Activated naive CD4-positive, alpha-beta T cell treated with anti-CD3 and anti-CD28 coated beads for 36 hours (primary cell): ENCODE measurements around the gene UBE3D. TPM values are rescaled to one million over a fixed set of nuclear protein-coding genes. Genes with fewer than 3 reads are reported as not detected.
"Not testable (repeated sequence)": the region's sequence is repeated elsewhere in the genome, so short reads cannot be mapped to it uniquely, and the experiment has no call there.

Experiments used
- CTCF ChIA-PET: fragments of 350-600 bp; sonication (Branson Sonifier 250); formaldehyde crosslinking; loops from one replicate; lab custom pipeline; 2021; ENCODE audit warnings: antibody characterized with exemption; lab: Charles Lee
- DNase-seq: peaks from one replicate; pipeline ENCODE4 v3.0.0-alpha.2; 2020
- H3K27ac Mint-ChIP-seq: one replicate; pipeline ENCODE4 v1.8.0; 2021; ENCODE audit warnings: mild to moderate bottlenecking, mixed read lengths
- H3K27me3 Mint-ChIP-seq: one replicate; pipeline ENCODE4 v1.8.0; 2021; ENCODE audit warnings: low read depth, mixed read lengths
- H3K36me3 Mint-ChIP-seq: one replicate; pipeline ENCODE4 v1.8.0; 2021; ENCODE audit warnings: low read depth, mixed read lengths
- H3K4me1 Mint-ChIP-seq: one replicate; pipeline ENCODE4 v1.8.0; 2021; ENCODE audit warnings: low read depth, mixed read lengths
- H3K4me3 Mint-ChIP-seq: one replicate; pipeline ENCODE4 v1.8.0; 2021; ENCODE audit warnings: mild to moderate bottlenecking, moderate library complexity, mixed read lengths
- H3K9me3 Mint-ChIP-seq: one replicate; pipeline ENCODE4 v1.8.0; 2021; ENCODE audit warnings: mixed read lengths
- intact Hi-C: fragments of 100-400 bp; cut with micrococcal nuclease; formaldehyde crosslinking; loops from one replicate; pipeline ENCODE4 v1.15.1; 2023
- total RNA-seq, 2 experiments: library from RNA; stranded (reverse); gene quantifications; one replicate each; pipeline ENCODE4 v1.2.3, GENCODE V29; 2021

Gene UBE3D
- total RNA-seq, 2 experiments from 2014 or later = 4.3 to 4.6 TPM

GRCh38 chr6:82872185-82872584, 193.5 kb downstream of the UBE3D start:
- CTCF ChIA-PET = no interaction called here
- intact Hi-C loops = no loop called here
- Mint-ChIP-seq H3K4me3 (no peak overlapping the region), H3K27me3 (no peaks in the 10 kb centered on the region), H3K4me1 (no peaks in the 10 kb centered on the region), H3K27ac (no peak overlapping the region), H3K9me3 (no peaks in the 10 kb centered on the region), H3K36me3 (no peaks in the 10 kb centered on the region)
- DNase-seq = no peak

- no peaks in the 10 kb centered on the region for H3K4me1 Mint-ChIP-seq
- intact Hi-C loops = no loop called here
- H3K27me3 Mint-ChIP-seq = no peaks in the 10 kb centered on the region
- H3K4me3 Mint-ChIP-seq = no peak overlapping the region
- CTCF ChIA-PET = no interaction called here
- no peak overlapping the region for H3K27ac Mint-ChIP-seq
- no peaks in the 10 kb centered on the region for H3K36me3 Mint-ChIP-seq
- DNase-seq = no peak
- no peaks in the 10 kb centered on the region for H3K9me3 Mint-ChIP-seq
Measured at GRCh38 chr6:82870582-82871172, 195.0 kb downstream of the UBE3D start.

GRCh38 chr6:82869493-82869892, 196.1 kb downstream of the UBE3D start:
- Mint-ChIP-seq H3K9me3 (no peaks in the 10 kb centered on the region), H3K27me3 (no peaks in the 10 kb centered on the region), H3K36me3 (no peaks in the 10 kb centered on the region), H3K27ac (no peak overlapping the region), H3K4me3 (no peak overlapping the region), H3K4me1 (no peaks in the 10 kb centered on the region)
- CTCF ChIA-PET = no interaction called here
- no peak for DNase-seq
- intact Hi-C loops = no loop called here

DNA sequence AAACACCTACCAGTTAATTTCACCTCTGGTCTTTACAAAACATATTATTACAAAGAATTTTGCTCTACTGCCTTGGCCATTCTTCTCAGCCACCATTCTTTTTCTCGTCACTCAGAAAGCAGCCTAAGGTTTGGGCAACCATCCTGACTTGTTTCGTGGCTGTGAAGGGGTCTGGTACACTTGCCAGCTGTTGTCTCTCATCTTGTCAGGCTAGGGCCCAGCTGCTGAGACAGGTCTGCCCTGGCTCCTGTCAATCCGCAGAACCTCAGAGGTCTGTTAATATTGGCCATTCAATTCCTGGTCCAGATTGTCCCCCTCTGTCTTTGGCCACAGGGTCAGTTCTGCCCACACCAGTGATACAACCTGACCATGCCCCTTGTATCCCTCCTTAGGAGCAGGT, 197.7 kb downstream of the UBE3D start:
- CTCF ChIA-PET = no interaction called here
- H3K4me3 Mint-ChIP-seq = no peak overlapping the region
- H3K36me3 Mint-ChIP-seq = peaks cover 3% of the 10 kb centered on the region
- intact Hi-C loops = no loop called here
- DNase-seq = no peak
- H3K27ac Mint-ChIP-seq = no peak overlapping the region
- H3K4me1 Mint-ChIP-seq = no peaks in the 10 kb centered on the region
- peaks cover 3% of the 10 kb centered on the region for H3K9me3 Mint-ChIP-seq
- H3K27me3 Mint-ChIP-seq = no peaks in the 10 kb centered on the region

DNA sequence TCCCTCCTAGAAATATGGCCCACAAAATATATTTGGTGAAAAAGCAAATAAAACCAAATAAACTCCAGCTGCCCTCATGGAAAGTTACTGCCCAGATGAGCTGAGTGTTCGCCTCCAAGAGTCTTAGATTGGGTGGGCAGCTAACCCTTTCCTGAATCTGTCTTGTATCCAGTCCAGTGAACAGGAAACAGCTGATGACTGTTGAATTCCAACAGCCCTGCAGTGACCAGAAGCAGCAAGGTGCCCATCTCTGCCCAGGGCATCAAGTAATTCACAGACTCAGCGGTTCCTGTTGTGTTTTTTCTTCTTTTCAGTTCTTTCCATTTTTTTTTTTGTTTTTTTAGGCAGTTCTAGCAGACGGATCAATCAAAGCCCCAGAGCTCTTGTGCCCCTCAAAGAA, 199.2 kb downstream of the UBE3D start:
- H3K4me1 Mint-ChIP-seq = no peaks in the 10 kb centered on the region
- intact Hi-C loops = no loop called here
- no peak overlapping the region for H3K27ac Mint-ChIP-seq
- H3K36me3 Mint-ChIP-seq = peaks cover 3% of the 10 kb centered on the region
- DNase-seq = no peak
- H3K4me3 Mint-ChIP-seq = no peak overlapping the region
- H3K27me3 Mint-ChIP-seq = no peaks in the 10 kb centered on the region
- peaks cover 3% of the 10 kb centered on the region for H3K9me3 Mint-ChIP-seq
- CTCF ChIA-PET = no interaction called here

DNA sequence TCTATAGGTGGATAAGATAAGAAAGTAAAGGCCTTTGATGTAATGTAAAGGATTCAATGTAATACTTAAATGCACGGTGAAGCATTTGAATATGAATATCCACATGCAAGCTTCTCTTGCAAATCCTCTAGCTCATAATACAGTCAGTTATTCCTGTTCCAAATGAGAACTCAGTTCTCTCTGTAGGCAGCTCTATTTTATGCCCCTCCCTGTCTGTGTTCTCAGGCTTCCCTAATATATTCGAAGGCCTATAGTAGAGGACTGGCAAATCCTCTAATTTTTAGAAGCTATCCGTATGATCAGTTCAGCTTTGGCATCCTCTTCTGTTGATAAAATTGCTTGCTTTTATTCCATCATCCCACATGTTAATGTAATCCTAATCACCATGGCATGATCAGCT, 200.2 kb downstream of the UBE3D start:
- H3K4me3 Mint-ChIP-seq = no peak overlapping the region
- H3K27me3 Mint-ChIP-seq = no peaks in the 10 kb centered on the region
- intact Hi-C loops = no loop called here
- no peaks in the 10 kb centered on the region for H3K4me1 Mint-ChIP-seq
- no peak overlapping the region for H3K27ac Mint-ChIP-seq
- H3K36me3 Mint-ChIP-seq = peaks cover 3% of the 10 kb centered on the region
- no peak for DNase-seq
- peaks cover 3% of the 10 kb centered on the region for H3K9me3 Mint-ChIP-seq
- CTCF ChIA-PET = no interaction called here

GRCh38 chr6:82863781-82864180, 201.9 kb downstream of the UBE3D start:
- H3K4me3 Mint-ChIP-seq = no peak overlapping the region
- no peaks in the 10 kb centered on the region for H3K27me3 Mint-ChIP-seq
- intact Hi-C loops = no loop called here
- peaks cover 3% of the 10 kb centered on the region for H3K9me3 Mint-ChIP-seq
- no peaks in the 10 kb centered on the region for H3K4me1 Mint-ChIP-seq
- DNase-seq = no peak
- peaks cover 3% of the 10 kb centered on the region for H3K36me3 Mint-ChIP-seq
- H3K27ac Mint-ChIP-seq = no peak overlapping the region
- CTCF ChIA-PET = no interaction called here

DNA sequence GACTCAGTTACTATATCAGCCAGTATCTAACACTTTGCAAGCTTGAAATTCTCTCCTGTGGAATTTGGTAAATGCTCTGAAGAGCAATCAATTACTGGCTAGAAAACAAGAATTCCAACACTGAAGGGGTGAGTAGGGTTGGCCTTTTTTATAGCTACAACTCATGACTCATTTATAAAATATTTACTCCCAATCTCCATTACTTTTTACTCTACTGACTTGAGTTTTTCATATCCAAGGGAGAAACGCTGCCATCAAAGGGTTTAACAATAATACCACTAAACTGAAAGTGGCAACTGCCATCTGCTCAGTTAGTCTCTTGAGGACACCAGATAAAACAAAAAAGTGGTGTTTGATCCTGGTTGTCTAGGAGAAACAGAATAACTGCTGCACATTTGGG, 203.1 kb downstream of the UBE3D start:
- H3K27ac Mint-ChIP-seq = no peak overlapping the region
- peaks cover 3% of the 10 kb centered on the region for H3K9me3 Mint-ChIP-seq
- H3K4me1 Mint-ChIP-seq = no peaks in the 10 kb centered on the region
- CTCF ChIA-PET = no interaction called here
- H3K36me3 Mint-ChIP-seq = peaks cover 3% of the 10 kb centered on the region
- DNase-seq = no peak
- no peaks in the 10 kb centered on the region for H3K27me3 Mint-ChIP-seq
- H3K4me3 Mint-ChIP-seq = no peak overlapping the region
- intact Hi-C loops = no loop called here

- H3K27ac Mint-ChIP-seq = no peak overlapping the region
- H3K4me3 Mint-ChIP-seq = no peak overlapping the region
- intact Hi-C loops = no loop called here
- DNase-seq = no peak
- CTCF ChIA-PET = no interaction called here
- H3K4me1 Mint-ChIP-seq = no peaks in the 10 kb centered on the region
- H3K9me3 Mint-ChIP-seq = peaks cover 3% of the 10 kb centered on the region
- peaks cover 3% of the 10 kb centered on the region for H3K36me3 Mint-ChIP-seq
- H3K27me3 Mint-ChIP-seq = no peaks in the 10 kb centered on the region
Measured at GRCh38 chr6:82861121-82861520, 204.5 kb downstream of the UBE3D start.

- peaks cover 15% of the 10 kb centered on the region for H3K9me3 Mint-ChIP-seq
- CTCF ChIA-PET, H3K27me3 Mint-ChIP-seq, intact Hi-C loops, H3K27ac Mint-ChIP-seq, H3K4me1 Mint-ChIP-seq, H3K36me3 Mint-ChIP-seq, DNase-seq, H3K4me3 Mint-ChIP-seq: not testable (repeated sequence)
Measured at GRCh38 chr6:82856077-82856476, 209.6 kb downstream of the UBE3D start.

DNA sequence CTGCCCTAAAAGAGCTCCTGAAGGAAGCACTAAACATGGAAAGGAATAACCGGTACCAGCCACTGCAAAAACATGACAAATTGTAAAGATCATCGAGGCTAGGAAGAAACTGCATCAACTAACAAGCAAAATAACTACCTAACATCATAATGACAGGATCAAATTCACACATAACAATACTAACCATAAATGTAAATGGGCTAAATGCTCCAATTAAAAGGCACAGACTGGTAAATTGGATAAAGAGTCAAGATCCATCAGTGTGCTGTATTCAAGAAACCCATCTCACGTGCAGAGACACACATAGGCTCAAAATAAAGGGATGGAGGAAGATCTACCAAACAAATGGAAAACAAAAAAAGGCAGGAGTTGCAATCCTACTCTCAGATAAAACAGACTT, 212.7 kb downstream of the UBE3D start:
- H3K4me1 Mint-ChIP-seq, H3K27ac Mint-ChIP-seq, intact Hi-C loops, CTCF ChIA-PET, H3K36me3 Mint-ChIP-seq, H3K27me3 Mint-ChIP-seq, H3K4me3 Mint-ChIP-seq, DNase-seq: not testable (repeated sequence)
- peaks cover 15% of the 10 kb centered on the region for H3K9me3 Mint-ChIP-seq

- Mint-ChIP-seq H3K4me3 (no peak overlapping the region), H3K27me3 (peaks cover 2% of the 10 kb centered on the region), H3K36me3 (no peaks in the 10 kb centered on the region), H3K9me3 (no peaks in the 10 kb centered on the region), H3K27ac (no peak overlapping the region), H3K4me1 (no peaks in the 10 kb centered on the region)
- no peak for DNase-seq
- CTCF ChIA-PET = interaction anchor here (0.7 kb wide), 1 partner anchor 701 kb away, joined by 3 read pairs; no protein-coding TSS in a partner anchor
- intact Hi-C loops = no loop called here
Measured at GRCh38 chr6:82843291-82843885, 222.3 kb downstream of the UBE3D start.

DNA sequence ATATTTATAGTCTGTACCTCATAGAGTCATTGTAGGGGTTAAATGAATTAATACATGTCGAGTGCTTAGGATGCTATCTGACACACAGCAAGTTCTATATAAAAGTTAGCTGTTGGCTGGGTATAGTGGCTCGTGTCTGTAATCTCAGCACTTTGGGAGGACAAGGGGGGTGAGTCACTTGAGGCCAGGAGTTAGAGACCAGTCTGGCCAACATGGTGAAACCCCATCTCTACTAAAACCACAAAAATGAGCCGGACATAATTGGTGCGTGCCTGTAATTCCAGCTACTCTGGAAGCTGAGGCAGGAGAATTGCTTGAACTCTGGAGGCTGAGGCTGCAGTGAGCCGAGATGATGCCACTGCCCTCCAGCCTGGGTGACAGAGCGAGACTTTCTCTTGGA, 222.9 kb downstream of the UBE3D start:
- Mint-ChIP-seq H3K4me1 (no peaks in the 10 kb centered on the region), H3K9me3 (no peaks in the 10 kb centered on the region), H3K27ac (no peak overlapping the region), H3K27me3 (peaks cover 2% of the 10 kb centered on the region), H3K36me3 (no peaks in the 10 kb centered on the region), H3K4me3 (no peak overlapping the region)
- no peak for DNase-seq
- intact Hi-C loops = no loop called here
- CTCF ChIA-PET = no interaction called here
